HepG2 (cell line): ENCODE measurements around the gene SYNDIG1.

Experiments used
- CTCF ChIP-seq: sonication (generic); formaldehyde crosslinking; IDR thresholded peaks from 2 replicates; pipeline ENCODE4 v1.5.0; 2020; ENCODE audit warnings: mild to moderate bottlenecking, missing genetic modification reagents, moderate library complexity
- NFRKB ChIP-seq: fragments of 450-650 bp; IDR thresholded peaks from 2 replicates; pipeline ENCODE4 v1.6.1; 2017
- REST ChIP-seq, 2 experiments: IDR thresholded peaks; 2 replicates each; pipeline ENCODE4 v1.6.1; 2011 to 2012; ENCODE audit warnings: low read length in 2 of 2, borderline replicate concordance in 1 of 2, low read depth in 1 of 2, mild to moderate bottlenecking in 1 of 2, moderate library complexity in 1 of 2
- SRF ChIP-seq: IDR thresholded peaks from 2 replicates; pipeline ENCODE4 v1.6.1; 2011; ENCODE audit warnings: mild to moderate bottlenecking, low read depth, low read length, moderate library complexity
- ZNF549 ChIP-seq: sonication (generic); formaldehyde crosslinking; IDR thresholded peaks from 2 replicates; pipeline ENCODE4 v1.5.0; 2020; ENCODE audit warnings: missing genetic modification reagents
- ZSCAN29 ChIP-seq: sonication (generic); formaldehyde crosslinking; conservative IDR thresholded peaks from 2 replicates; pipeline ENCODE4 v1.4.0; 2020; ENCODE audit warnings: mild to moderate bottlenecking, missing genetic modification reagents

GRCh38 chr20:24637941-24638340, 168.5 kb downstream of the SYNDIG1 start:
- no peak for TF ChIP-seq CTCF (CRISPR knock-in tag)
- TF ChIP-seq ZNF549 (CRISPR knock-in tag), result no peak
- no peak for TF ChIP-seq REST (IDR thresholded peaks at IDR 0.05; ENCODE audit: borderline replicate concordance in 1 of 2, low read depth in 1 of 2, low read length in 2 of 2)
- no peak for TF ChIP-seq SRF
- no peak for TF ChIP-seq NFRKB
- no peak for TF ChIP-seq ZSCAN29
